NCI-H345 treated with DMSO at 0.1 percent for 48 hours (cell line): ENCODE measurements around the gene MAP9.
"Not testable (repeated sequence)": the region's sequence is repeated elsewhere in the genome, so short reads cannot be mapped to it uniquely, and the experiment has no call there.

Experiments used
- DNase-seq: peaks from one replicate; lab custom pipeline; 2025; ENCODE audit not compliant: unreplicated experiment; lab: John Stamatoyannopoulos, UW

Gene MAP9

DNA sequence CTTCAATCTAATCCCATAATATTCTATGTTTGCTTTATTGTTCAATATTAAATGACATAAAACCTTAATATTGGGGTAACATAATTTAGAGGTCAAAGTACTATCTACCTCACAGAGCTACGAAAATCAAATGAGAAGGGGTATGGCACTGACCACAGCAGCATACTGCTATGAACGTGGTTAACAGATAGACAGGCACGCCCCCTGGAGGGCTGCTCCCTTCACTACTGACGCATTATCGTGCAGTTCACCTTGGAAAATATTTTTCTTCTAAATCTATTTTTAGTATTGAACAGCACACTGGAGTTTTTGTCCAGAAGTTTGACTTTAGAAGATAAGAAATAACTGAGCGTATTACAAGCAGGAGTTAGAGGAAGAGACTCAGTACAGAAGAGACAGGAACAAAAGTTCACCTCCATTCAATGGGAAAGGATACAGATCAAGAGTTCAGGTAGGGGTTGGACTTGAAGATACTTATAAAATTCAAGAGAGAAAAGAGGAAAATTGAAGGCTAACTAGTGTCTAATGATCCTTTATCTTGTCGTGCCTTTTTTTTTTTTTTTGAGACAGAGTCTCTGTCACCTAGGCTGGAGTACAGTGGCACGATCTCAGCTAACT is 22.7 kb downstream of the MAP9 start:
- DNase-seq = no peak

DNA sequence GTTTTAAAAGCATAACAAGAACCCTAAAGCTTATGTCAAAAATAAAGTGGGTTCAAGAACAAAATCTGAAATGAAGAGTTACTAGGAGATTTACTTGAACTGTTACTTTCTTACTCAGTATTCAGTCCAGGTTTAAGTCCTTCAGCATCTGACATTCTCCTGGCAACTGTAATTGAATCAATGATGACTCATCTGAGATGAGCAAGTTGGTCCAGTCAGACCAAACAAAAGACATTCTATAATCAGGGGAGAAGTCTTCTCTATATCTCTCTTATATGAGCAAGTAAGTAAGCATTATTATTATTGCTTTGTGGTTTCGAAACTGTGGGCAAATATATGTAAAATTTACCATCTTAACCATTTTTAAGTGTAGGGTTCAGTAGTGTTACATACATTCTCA is 34.6 kb downstream of the MAP9 start:
- no peak for DNase-seq

GRCh38 chr4:155339999-155340398 is 36.8 kb downstream of the MAP9 start:
- no peak for DNase-seq

DNA sequence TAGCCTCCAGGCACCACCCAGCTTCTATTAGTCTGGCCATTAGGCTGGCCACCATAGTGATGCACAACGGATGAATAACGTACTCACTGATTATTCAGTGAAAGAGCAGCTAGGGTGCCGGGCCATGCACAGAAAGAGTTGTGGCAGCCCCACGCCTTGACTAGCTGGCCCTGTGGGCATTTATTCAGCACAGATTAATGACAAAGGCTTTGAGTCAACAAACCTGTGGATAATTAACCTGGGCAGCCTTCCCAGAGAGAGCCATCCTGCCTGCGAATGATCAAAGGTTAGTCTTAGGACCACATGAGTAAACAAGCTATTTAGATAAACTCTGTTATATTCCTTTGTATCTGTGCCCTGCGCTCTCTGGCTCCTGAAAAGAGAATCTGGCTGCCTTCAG is 37.2 kb downstream of the MAP9 start:
- no peak for DNase-seq

DNA sequence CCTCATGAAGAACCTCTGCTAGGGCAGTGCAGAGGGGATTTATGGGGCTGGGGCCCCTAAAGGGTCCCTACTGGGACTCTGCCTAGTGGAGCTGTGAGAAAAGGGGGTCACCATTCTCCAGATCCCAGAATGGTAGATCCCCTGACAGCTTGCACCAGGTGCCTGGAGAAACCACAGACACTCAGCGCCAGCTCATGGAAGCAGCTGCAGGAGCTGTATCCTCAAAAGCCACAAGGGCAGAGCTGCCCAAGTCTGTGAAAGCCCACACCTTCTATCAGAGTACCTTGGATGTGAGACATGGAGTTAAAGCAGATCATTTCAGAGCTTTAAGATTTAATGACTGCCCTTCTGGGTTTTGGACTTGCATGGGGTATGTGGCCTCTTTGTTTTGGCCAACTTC is 38.6 kb downstream of the MAP9 start:
- DNase-seq = no peak

- no peak for DNase-seq
These were observed 40.5 kb downstream of the MAP9 start for GRCh38 chr4:155336242-155336641.

DNA sequence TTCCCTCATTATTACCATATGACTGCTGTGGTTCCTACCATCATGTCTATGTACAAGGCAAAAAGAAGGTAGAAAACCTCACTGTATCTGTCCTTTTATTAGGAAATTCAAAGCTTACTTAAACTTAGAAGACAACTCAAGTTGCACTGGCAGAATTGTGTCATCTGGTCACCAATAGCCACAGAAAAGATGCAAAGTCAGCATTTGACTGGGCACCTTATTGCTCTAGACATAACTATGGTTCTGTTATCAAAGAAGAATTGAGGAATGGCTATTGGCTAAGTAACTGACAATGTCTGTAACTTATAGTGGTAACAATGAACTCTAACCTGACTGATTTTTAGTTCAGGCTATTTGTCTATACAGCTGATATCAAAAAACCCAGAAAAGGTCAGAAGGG is 45.3 kb downstream of the MAP9 start:
- no peak for DNase-seq

GRCh38 chr4:155322782-155323181 is 54.0 kb downstream of the MAP9 start:
- no peak for DNase-seq

DNA sequence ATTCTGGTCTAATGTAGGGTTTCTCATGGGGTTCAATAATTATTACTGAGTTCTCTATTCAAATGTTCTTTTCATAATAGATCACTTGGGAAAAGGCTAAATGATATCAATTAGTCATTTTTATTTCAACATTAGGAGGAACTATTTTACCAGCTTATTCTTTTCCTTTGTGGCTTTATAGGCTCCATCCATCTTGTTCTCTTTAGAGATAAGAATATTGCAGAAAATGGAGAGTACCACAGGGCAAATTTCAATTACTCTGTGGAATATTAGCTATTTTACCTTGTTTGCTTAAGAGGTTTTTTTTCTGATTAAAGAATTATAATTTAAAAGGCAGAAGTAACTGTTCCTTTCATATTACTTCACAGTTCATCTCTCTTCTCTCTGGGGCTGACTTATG is 55.8 kb downstream of the MAP9 start:
- DNase-seq = no peak

DNA sequence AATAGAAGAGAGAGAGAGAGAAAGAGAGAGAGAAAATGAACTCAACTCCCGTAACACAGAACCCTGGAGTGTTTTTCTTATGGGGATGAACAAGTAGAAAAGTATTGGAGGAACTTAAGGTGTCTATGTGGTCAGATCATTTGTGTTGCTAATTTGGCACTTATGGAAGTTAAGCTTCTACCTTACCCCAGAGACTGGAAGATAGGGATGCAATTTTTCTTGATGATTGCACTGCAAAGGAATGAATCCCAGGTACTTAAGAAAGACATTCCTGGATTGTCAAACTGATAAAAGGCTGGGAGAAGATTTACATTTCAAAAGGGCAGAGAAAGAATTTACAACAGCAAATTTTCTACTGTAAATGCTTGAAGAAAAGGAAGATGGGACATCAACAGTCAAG is 57.2 kb downstream of the MAP9 start:
- no peak for DNase-seq

GRCh38 chr4:155312027-155312426 is 64.7 kb downstream of the MAP9 start:
- DNase-seq = not testable (repeated sequence)

DNA sequence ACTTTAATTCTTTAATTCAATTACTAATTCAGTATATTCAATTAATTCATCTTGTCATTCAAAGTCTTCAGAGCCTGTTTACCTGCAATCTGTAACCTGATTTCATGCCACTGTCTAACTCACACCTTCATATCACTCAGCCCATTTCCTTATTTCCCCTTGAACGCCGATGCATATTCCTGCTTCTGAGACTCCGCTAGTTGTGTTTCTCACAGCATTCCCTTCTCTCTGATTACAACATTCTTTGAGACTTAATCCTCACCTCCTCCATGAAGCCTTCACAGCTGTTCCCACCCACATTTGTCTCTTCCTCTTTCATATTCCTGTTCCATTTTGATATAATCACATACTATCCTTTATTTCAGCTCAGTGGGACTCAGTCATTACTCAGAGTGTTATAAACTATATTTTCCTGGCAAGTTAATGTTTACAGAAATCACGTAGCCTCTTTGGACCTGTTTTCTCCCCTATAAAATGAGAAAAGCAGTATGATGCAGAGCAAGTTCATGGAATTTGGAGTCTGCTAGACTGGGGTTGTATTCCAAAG is 69.0 kb downstream of the MAP9 start:
- no peak for DNase-seq

- no peak for DNase-seq
These were observed 71.1 kb downstream of the MAP9 start for GRCh38 chr4:155305619-155306018.

- no peak for DNase-seq
These were observed 72.4 kb downstream of the MAP9 start for GRCh38 chr4:155304375-155304774.

GRCh38 chr4:155299103-155299502 is 77.7 kb downstream of the MAP9 start:
- DNase-seq = no peak
